Esophagus muscularis mucosa (tissue), 4 donors: ENCODE data around the gene ENTPD3. TPM values are rescaled to one million over a fixed set of nuclear protein-coding genes. Genes with fewer than 3 reads are reported as not detected.

Source experiments
- DNase-seq: peaks from one replicate; pipeline ENCODE4 v3.0.0-alpha.2; 2017; ENCODE audit errors: extremely low spot score
- H3K27ac ChIP-seq, 4 donors: fragments of 200-600 bp; sonication (generic); replicated peaks in 1 of 4; 1 replicate in 3 of 4; 2 replicates in 1 of 4; pipeline ENCODE4 v1.5.1; 2016 to 2019; ENCODE audit warnings: mild to moderate bottlenecking in 1 of 4
- H3K27me3 ChIP-seq, 4 donors: fragments of 200-600 bp; sonication (generic); one replicate each; pipeline versions ENCODE4 v1.5.1 to v1.6.0; 2016 to 2019
- H3K36me3 ChIP-seq, 4 donors: fragments of 200-600 bp; sonication (generic); one replicate each; pipeline ENCODE4 v1.5.1; 2016 to 2019
- H3K4me1 ChIP-seq, 4 donors: fragments of 200-600 bp; sonication (generic); one replicate each; pipeline ENCODE4 v1.5.1; 2016 to 2019
- H3K4me3 ChIP-seq, 4 donors: fragments of 200-600 bp; sonication (generic); 1 replicate in 2 of 4; 2 replicates in 2 of 4; pipeline ENCODE4 v1.5.1; 2016 to 2019; ENCODE audit warnings: mild to moderate bottlenecking in 4 of 4, moderate library complexity in 1 of 4
- H3K9me3 ChIP-seq, 4 donors: fragments of 200-600 bp; sonication (generic); 1 replicate in 3 of 4; 2 replicates in 1 of 4; pipeline ENCODE4 v1.5.1; 2016 to 2019
- EP300 ChIP-seq: sonication (generic); formaldehyde crosslinking; IDR thresholded peaks from one replicate; pipeline ENCODE4 v1.6.1; 2017; ENCODE audit warnings: antibody characterized with exemption
- POLR2A ChIP-seq: fragments of 450-650 bp; IDR thresholded peaks from one replicate; pipeline ENCODE4 v1.6.1; 2017; ENCODE audit warnings: antibody characterized with exemption, moderate library complexity, mild to moderate bottlenecking, low read depth
- POLR2AphosphoS5 ChIP-seq, 2 donors: sonication (generic); formaldehyde crosslinking; IDR thresholded peaks; one replicate each; pipeline ENCODE4 v1.6.1; 2017; ENCODE audit warnings: antibody characterized with exemption in 2 of 2
- WGBS: methylation state at CpG from one replicate; pipeline ENCODE4 v1.1.5; 2018; 5-methylcytosine and 5-hydroxymethylcytosine counted together
- intact Hi-C: fragments of 100-400 bp; cut with DNase I; formaldehyde crosslinking; loops from one replicate; pipeline ENCODE4 v1.15.1; 2023
- total RNA-seq, 4 donors: library from RNA; depleted of rRNA; stranded (reverse); fragments of >200 nt; gene quantifications; one replicate each; pipeline versions ENCODE4 v1.1.0 to v1.2.1, GENCODE V29; 2016
- TF ChIP-seq, protein P1 (sequence below), 3 experiments: fragments of 200-600 bp in 2 of 3; fragments of 450-650 bp in 1 of 3; sonication (generic) in 2 of 3; IDR thresholded peaks; one replicate each; pipeline ENCODE4 v1.5.1; 2017 to 2019; ENCODE audit warnings: antibody characterized with exemption in 3 of 3, mild to moderate bottlenecking in 2 of 3, moderate library complexity in 1 of 3

Gene ENTPD3
- total RNA-seq, 4 donors from 2014 or later: 1.7 to 3.6 (median 2.1) TPM

DNA sequence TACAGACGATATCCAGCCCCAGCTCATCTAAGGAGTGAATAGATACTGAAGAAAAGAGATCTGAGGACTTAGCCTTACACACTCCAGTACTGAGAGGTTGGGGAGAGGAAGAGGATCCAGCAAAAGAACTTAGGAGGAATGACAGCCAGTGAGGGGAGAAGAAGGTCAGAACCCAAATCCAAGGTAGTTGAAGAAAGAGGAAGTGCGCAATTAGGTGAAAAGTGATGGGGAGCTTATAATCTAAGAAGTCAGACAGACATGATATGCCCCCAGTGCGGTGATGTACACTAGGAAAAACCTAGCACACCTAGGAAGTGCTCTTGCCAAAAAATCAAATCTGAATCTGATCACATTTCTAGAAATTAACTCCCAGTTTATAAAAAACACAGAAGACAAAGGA lies 20.6 kb downstream of the ENTPD3 start:
- Histone ChIP-seq H3K27me3 (no peaks in the 10 kb centered on the region), H3K4me3 (no peak overlapping the region), H3K4me1 (no peaks in the 10 kb centered on the region), H3K36me3 (peaks cover 0 to 6% (median 0%) of the 10 kb centered on the region in 4 donors), H3K9me3 (no peaks in the 10 kb centered on the region), H3K27ac (no peak overlapping the region)
- 68% methylated on average over 3 of the region's 3 CpGs for WGBS
- no peak for TF ChIP-seq POLR2AphosphoS5 (IDR thresholded peaks at IDR 0.05)
- no peak for TF ChIP-seq EP300
- TF ChIP-seq, protein P1, sequence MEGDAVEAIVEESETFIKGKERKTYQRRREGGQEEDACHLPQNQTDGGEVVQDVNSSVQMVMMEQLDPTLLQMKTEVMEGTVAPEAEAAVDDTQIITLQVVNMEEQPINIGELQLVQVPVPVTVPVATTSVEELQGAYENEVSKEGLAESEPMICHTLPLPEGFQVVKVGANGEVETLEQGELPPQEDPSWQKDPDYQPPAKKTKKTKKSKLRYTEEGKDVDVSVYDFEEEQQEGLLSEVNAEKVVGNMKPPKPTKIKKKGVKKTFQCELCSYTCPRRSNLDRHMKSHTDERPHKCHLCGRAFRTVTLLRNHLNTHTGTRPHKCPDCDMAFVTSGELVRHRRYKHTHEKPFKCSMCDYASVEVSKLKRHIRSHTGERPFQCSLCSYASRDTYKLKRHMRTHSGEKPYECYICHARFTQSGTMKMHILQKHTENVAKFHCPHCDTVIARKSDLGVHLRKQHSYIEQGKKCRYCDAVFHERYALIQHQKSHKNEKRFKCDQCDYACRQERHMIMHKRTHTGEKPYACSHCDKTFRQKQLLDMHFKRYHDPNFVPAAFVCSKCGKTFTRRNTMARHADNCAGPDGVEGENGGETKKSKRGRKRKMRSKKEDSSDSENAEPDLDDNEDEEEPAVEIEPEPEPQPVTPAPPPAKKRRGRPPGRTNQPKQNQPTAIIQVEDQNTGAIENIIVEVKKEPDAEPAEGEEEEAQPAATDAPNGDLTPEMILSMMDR (IDR thresholded peaks at IDR 0.05): no peak
- TF ChIP-seq POLR2A: no peak
- intact Hi-C loops: no loop called here
- DNase-seq: no peak

DNA sequence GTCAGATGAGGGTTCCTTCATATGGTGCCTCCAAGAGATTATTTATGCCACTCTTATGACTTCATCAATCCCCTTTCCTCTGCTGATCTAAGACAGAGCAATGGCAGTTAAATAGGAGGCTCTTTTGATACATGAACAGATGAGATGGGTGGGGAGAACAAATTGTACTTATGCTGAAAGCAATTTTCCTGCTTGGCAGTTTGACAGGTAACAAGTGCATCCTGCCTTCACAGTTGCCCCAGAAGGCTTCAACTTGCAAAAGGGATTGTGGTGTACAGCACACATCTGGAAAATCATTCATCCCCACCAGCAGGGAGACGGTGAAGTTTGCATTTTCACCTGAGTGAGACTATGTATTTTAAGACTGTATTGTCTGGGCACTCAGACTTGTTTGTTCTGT lies 27.3 kb downstream of the ENTPD3 start:
- Histone ChIP-seq H3K4me3 (no peak overlapping the region), H3K4me1 (no peaks in the 10 kb centered on the region), H3K27ac (no peak overlapping the region), H3K27me3 (no peaks in the 10 kb centered on the region), H3K9me3 (no peaks in the 10 kb centered on the region), H3K36me3 (no peaks in the 10 kb centered on the region)
- DNase-seq: no peak
- TF ChIP-seq, protein P1 (IDR thresholded peaks at IDR 0.05): no peak
- TF ChIP-seq POLR2A: no peak
- TF ChIP-seq POLR2AphosphoS5 (IDR thresholded peaks at IDR 0.05): no peak
- TF ChIP-seq EP300: no peak
- 67% methylated on average over 1 of the region's 1 CpG for WGBS
- intact Hi-C loops: no loop called here

DNA sequence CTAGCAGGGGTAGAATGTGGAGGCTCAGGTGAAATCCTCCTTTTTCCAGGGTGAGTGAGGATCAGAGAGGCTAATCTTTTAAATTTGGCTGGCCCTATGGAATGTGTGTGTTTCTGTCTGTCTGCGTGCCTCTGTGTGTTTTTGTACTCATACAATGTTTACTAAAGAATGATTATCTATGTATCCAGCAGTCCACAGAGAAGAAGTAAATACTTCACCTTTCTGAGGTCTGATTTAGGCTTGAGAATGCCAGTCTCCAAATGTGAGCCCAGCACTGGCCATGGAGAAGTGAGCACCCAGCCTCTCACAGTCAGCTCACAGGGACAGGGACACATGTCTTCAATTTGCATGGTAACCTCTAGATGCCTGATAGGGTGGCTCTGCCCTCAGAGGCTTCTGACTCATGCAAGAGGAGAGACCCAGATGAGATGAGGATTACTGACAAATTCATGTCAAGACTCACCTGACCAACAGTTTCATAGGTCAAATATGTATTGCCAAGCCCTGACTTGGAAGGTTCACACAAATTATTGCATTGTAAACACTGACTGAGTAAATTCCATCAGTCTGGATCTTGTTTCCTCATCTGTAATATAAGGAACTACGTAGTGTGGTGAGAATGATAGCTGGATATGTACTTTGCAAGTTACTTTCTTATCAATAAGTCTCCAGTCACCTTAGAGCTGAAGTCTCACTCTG lies 31.0 kb downstream of the ENTPD3 start:
- intact Hi-C loops: no loop called here
- H3K9me3 ChIP-seq: no peaks in the 10 kb centered on the region
- no peak for DNase-seq
- TF ChIP-seq POLR2AphosphoS5 (IDR thresholded peaks at IDR 0.05): no peak
- TF ChIP-seq EP300: no peak
- TF ChIP-seq POLR2A: no peak
- TF ChIP-seq, protein P1 (IDR thresholded peaks at IDR 0.05): no peak
- peaks cover 0 to 5% (median 0%) of the 10 kb centered on the region in 4 donors for H3K36me3 ChIP-seq
- no peaks in the 10 kb centered on the region for H3K27me3 ChIP-seq
- H3K4me3 ChIP-seq: no peak overlapping the region
- no peak overlapping the region for H3K27ac ChIP-seq
- 86% methylated on average over 2 of the region's 2 CpGs for WGBS
- H3K4me1 ChIP-seq: no peaks in the 10 kb centered on the region

DNA sequence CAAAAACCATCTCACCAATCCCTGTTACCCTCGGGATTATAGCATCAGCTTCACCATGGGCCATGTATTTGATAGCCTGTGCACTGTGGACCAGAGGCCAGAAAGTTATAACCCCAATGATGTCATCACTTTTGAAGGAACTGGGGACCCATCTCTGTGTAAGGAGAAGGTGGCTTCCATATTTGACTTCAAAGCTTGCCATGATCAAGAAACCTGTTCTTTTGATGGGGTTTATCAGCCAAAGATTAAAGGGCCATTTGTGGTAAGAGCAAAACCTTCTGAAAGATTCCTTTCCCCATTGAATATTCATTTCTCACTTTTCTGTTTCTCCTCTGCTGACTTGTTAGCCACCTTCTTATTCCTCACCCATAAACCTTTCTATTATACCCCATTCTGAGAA lies 35.9 kb downstream of the ENTPD3 start:
- no peaks in the 10 kb centered on the region for H3K4me1 ChIP-seq
- peaks cover 0 to 15% (median 6%) of the 10 kb centered on the region in 4 donors for H3K36me3 ChIP-seq
- WGBS: 100% methylated on average over 1 of the region's 1 CpG
- no peak for TF ChIP-seq POLR2A
- TF ChIP-seq, protein P1 (IDR thresholded peaks at IDR 0.05): no peak
- TF ChIP-seq POLR2AphosphoS5 (IDR thresholded peaks at IDR 0.05): no peak
- no peak for TF ChIP-seq EP300
- no peaks in the 10 kb centered on the region for H3K9me3 ChIP-seq
- no peak for DNase-seq
- no peaks in the 10 kb centered on the region for H3K27me3 ChIP-seq
- intact Hi-C loops: no loop called here
- H3K27ac ChIP-seq: no peak overlapping the region
- no peak overlapping the region for H3K4me3 ChIP-seq
